Stimulated activated CD8-positive, alpha-beta memory T cell treated with anti-CD3 and anti-CD28 coated beads, Interleukin-15, amount 100 ng/mL, for 48 hours (primary cell): ENCODE measurements around the gene NAV3.
"Not testable (repeated sequence)": the region's sequence is repeated elsewhere in the genome, so short reads cannot be mapped to it uniquely, and the experiment has no call there.

ENCODE experiments used
- DNase-seq, 2 donors: peaks; one replicate each; pipeline ENCODE4 v3.0.0-alpha.2; 2020; ENCODE audit warnings: low read depth in 2 of 2

NAV3 gene

GRCh38 chr12:78038986-78039385, 208.3 kb downstream of the NAV3 start:
- no peak for DNase-seq

DNA sequence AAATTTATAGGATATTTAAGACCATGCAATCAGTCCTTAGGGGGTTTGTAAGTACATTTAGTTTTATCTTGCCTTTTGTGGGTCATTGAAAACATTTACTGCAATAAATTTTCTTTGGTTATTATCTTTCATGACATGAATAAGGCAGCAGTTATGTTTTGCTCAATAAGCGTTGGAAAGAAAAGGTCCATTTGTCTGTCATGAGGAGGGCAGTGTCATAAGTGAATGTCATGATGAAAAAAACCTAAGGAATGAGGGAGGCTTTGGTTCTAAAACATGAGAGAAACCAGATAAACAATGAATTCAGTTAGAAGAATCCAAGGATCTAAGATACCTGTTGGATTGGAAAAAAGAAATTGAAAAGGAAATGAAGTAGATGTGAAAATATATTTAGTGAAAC, 209.4 kb downstream of the NAV3 start:
- DNase-seq = no peak

- DNase-seq = no peak
These were observed 220.1 kb downstream of the NAV3 start for GRCh38 chr12:78050790-78051189.

DNA sequence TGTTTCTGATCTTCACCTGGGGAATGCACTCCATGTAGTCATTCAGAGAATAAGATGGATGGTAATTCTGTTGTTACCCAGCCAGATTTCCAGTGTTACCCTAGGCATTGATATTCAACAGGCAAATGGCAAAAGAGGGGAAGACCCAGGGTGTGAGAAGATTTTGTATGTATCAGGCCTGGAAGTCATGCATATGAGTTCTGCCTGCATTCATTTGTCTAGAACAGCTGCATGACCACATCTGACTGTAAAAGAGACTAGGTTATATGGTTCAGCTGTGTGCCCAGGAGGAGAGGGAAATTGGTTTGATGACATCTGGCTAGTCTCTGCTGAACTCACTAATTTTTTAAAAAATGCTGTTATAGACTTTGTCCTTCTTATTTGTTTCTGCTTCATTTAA, 224.9 kb downstream of the NAV3 start:
- DNase-seq = no peak

- no peak for DNase-seq
These were observed 226.4 kb downstream of the NAV3 start for GRCh38 chr12:78057075-78057474.

DNA sequence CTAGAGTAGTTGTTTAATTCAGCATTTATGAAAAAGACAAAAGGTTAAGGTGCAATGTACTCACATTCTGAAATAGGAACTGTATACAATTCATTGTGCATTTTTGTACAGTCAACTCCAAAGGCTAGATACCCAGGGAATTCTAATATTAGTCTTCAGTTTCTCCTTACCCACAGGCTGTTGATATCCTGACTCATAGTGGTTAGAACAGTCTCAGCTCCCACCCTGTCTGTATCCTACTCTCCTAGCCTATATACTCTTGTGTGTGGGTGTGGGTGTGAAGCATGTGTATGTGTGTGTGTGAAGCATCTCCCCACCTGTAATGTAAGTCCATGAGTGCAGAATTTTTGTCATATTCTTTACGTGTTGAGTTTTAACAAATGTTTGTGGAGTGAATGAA, 229.5 kb downstream of the NAV3 start:
- DNase-seq = no peak

DNA sequence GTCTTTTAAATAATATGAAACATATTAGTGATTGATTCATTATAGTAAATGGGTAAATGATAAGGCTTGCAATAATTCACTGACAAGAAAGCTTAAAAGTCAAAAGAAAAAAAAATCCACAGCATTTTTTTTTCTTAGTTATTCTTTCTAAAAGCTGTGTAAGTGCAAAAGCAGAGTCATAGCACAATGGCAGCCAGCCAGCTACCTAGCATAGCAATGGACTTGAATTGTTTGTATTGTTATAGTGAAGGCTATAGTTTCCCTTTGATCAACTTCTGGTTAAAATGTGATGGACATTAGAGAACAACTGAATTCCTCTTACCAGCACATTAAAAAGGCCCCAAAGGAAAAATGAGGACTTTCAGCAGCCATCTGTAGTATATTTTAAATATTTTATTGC, 232.1 kb downstream of the NAV3 start:
- no peak for DNase-seq

GRCh38 chr12:78081590-78082314, 251.1 kb downstream of the NAV3 start:
- DNase-seq = no peak

GRCh38 chr12:78085542-78086182, 255.0 kb downstream of the NAV3 start:
- DNase-seq = no peak

DNA sequence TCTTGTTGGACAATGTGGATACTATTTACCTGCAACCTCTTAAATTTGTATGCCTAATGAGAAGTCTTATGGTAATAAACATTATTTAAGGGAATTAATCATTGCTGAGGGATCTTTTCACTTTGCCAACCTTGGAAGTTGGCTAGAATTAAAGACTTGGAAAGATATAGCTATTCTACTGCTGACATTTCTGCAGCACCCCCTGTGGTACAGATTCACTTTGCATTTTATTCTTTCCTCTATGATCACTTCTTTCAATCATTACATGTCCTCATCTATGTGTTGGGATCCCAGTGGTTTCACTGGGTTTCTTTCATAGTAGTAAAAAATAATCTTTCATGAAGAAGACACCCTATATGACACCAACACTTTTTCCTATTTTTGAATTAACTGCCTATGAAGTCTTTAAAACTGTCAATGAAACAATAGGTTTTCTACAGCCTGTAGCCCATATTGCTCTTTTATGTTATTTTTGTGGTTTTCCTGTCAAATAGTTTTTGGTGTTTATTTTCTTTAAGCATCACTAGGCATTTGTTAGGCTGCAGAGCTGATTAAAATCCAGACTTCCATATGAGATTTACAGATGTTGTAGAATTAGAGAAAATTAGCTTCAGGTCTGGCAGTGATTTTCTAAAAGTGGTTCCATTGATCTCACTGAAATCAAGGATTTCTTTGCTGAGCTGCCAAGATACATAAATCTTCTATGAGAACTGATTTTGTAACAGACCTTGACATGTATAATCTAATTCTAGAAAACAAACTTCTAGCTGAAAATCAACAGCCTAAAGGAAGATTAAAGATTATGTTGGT, 256.1 kb downstream of the NAV3 start:
- no peak for DNase-seq

DNA sequence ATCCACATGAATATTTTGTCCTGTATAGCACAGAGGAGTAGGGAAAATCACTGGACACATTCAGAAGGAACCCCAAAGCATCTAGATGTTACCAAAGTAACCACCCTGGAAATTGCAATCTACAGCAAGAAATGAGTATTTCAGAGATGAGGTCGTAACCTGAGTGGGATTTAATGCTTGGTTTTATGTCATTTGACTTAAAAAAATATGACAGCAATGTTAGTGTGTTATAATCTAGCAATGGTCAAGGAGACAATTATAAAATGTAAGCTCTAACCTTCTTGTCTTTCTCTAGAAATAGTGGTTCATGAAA, 256.6 kb downstream of the NAV3 start:
- DNase-seq = no peak

- no peak for DNase-seq
These were observed 257.7 kb downstream of the NAV3 start for GRCh38 chr12:78088391-78088832.

- no peak for DNase-seq
These were observed 259.6 kb downstream of the NAV3 start for GRCh38 chr12:78090266-78090665.

GRCh38 chr12:78095623-78096022, 264.9 kb downstream of the NAV3 start:
- no peak for DNase-seq

GRCh38 chr12:78096909-78097597, 266.4 kb downstream of the NAV3 start:
- no peak for DNase-seq

DNA sequence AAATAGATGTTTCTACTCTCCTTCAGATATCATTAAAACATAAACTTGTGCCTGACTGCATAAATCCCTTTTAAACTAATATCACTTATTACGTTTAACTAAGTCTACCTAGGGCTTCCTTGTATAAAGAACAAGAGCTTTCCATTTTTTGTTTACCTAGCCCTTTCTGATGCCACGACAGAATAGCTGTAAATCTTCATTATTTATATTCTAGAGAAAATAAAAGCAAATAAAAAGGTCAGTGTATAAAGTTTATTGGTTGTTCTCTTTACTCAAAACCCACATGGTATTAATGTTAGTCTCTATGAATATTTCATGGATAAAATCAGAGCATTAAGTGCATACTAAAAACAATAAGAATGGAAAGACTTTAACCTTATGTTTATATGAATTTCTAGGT, 269.1 kb downstream of the NAV3 start:
- DNase-seq = no peak

GRCh38 chr12:78101113-78101876, 270.6 kb downstream of the NAV3 start:
- DNase-seq = no peak

DNA sequence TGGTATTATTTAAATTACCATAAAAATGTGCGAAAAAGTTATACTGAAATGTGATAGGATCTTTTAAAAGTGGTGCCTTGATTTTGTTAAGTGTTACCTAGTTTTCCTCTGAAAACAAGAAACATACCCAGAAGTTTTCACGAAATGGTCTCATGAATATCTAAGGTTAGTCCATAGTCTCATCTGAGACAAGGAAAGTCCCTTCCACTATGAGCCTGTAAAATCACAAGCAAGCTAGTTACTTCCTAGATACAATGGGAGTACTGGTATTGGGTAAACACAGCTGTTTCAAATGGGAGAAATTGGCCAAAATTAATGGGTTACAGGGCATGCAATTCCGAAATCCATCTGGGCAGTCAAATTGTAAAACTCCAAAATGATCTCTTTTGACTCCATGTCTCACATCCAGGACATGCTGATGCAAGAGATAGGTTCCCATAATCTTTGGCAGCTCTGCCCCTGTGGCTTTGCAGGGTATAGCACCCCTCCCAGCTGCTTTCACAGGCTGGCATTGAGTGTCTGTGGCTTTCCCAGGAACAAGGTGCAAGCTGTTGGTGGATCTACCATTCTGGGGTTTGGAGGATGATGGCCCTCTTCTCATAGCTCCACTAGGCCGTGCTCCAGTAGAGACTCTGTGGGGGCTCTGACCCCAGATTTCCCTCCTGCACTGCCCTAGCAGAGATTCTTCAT, 271.4 kb downstream of the NAV3 start:
- no peak for DNase-seq

DNA sequence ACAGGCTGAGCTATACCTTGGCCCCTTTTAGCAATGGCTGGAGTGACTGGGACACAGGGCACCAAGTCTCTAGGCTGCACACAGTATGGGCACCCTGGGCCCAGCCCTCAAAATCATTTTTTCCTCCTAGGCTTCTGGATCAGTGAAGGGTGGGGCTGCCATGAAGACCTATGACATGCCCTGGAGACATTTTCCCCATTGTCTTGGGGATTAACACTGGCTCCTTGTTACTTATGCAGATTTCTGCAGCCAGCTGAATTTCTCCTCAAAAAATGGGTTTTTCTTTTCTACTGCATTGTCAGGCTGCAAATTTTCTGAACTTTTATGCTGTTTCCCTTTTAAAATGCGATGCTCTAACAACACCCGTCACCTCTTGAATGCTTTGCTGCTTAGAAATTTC, 272.1 kb downstream of the NAV3 start:
- not testable (repeated sequence) for DNase-seq

GRCh38 chr12:78115889-78116288, 285.2 kb downstream of the NAV3 start:
- DNase-seq = no peak

DNA sequence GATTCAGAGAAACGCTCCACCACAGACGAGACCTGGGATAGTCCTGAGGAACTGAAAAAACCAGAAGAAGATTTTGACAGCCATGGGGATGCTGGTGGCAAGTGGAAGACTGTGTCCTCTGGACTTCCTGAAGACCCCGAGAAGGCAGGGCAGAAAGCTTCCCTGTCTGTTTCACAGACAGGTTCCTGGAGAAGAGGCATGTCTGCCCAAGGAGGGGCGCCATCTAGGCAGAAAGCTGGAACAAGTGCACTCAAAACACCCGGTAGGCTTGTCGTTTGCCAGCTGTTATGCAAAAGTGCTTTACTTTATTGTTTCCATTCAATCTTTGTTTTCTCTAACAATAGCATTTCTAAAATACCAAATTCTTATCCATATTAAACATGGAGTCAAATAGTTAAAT, 287.3 kb downstream of the NAV3 start:
- no peak for DNase-seq
